OCI-LY7 (cell line): ENCODE data around the gene RAB44. TPM values are rescaled to one million over a fixed set of nuclear protein-coding genes. Genes with fewer than 3 reads are reported as not detected.

Experiments
- BruUV-seq: library from RNA; stranded (reverse); fragments of 400-500 nt; replicated peaks from 2 replicates; lab custom pipeline; 2021; lab: Mats Ljungman, UMichigan
- CTCF ChIA-PET: fragments of 300-600 bp; sonication (Branson Sonifier 250); formaldehyde crosslinking; loops from one replicate; lab custom pipeline; 2022; ENCODE audit warnings: antibody characterized with exemption; ENCODE audit not compliant: unreplicated experiment; lab: Charles Lee
- POLR2A ChIA-PET: fragments of 300-600 bp; sonication (Branson Sonifier 250); formaldehyde crosslinking; loops from one replicate; lab custom pipeline; 2022; ENCODE audit warnings: antibody characterized with exemption; lab: Charles Lee
- DNase-seq: peaks from one replicate; pipeline ENCODE4 v3.0.0-alpha.2; 2015; ENCODE audit warnings: low spot score
- H2AFZ ChIP-seq: fragments of 200-600 bp; sonication (generic), shearing (Covaris generic); 2 replicates; pipeline ENCODE4 v1.6.1; 2014; ENCODE audit warnings: mild to moderate bottlenecking, antibody characterized with exemption, low read length, moderate library complexity
- H3K27ac ChIP-seq: fragments of 200-600 bp; sonication (generic); 2 replicates; pipeline ENCODE4 v1.5.1; 2014; ENCODE audit warnings: mixed run types, low read depth, mild to moderate bottlenecking, moderate library complexity, low read length, inconsistent platforms; ENCODE audit not compliant: poor library complexity, severe bottlenecking
- H3K36me3 ChIP-seq: fragments of 200-600 bp; sonication (generic); 2 replicates; pipeline ENCODE4 v1.6.1; 2014; ENCODE audit warnings: mild to moderate bottlenecking, antibody characterized with exemption, low read length, moderate library complexity, mixed read lengths; ENCODE audit not compliant: insufficient read depth
- H3K4me1 ChIP-seq: fragments of 200-600 bp; sonication (generic); 2 replicates; pipeline ENCODE4 v1.5.1; 2014; ENCODE audit warnings: mild to moderate bottlenecking, low read length; ENCODE audit not compliant: insufficient read depth, poor library complexity, severe bottlenecking
- H3K4me2 ChIP-seq: fragments of 200-600 bp; sonication (generic); 2 replicates; pipeline ENCODE4 v1.6.1; 2014; ENCODE audit warnings: mild to moderate bottlenecking, low read length
- H3K4me3 ChIP-seq: fragments of 200-600 bp; sonication (generic); 2 replicates; pipeline ENCODE4 v1.5.1; 2014; ENCODE audit warnings: mild to moderate bottlenecking, low read depth, low read length; ENCODE audit not compliant: poor library complexity, severe bottlenecking
- H3K79me2 ChIP-seq: fragments of 200-600 bp; sonication (generic); 2 replicates; pipeline ENCODE4 v1.6.1; 2016; ENCODE audit warnings: low read depth, mild to moderate bottlenecking, low read length, moderate library complexity, mixed read lengths; ENCODE audit not compliant: insufficient read depth
- H3K9me2 ChIP-seq: fragments of 200-600 bp; sonication (generic); 2 replicates; pipeline ENCODE4 v1.6.1; 2016; ENCODE audit warnings: mild to moderate bottlenecking, low read length, mixed read lengths; ENCODE audit not compliant: insufficient read depth
- H3K9me3 ChIP-seq: fragments of 200-600 bp; sonication (generic); 2 replicates; pipeline ENCODE4 v1.6.1; 2014; ENCODE audit warnings: mild to moderate bottlenecking, mixed run types, low read length, mixed read lengths
- H4K20me1 ChIP-seq: fragments of 200-600 bp; sonication (generic); 2 replicates; pipeline ENCODE4 v1.6.1; 2014; ENCODE audit warnings: mild to moderate bottlenecking, antibody characterized with exemption, low read length, moderate library complexity, mixed read lengths; ENCODE audit not compliant: insufficient read depth
- CTCF ChIP-seq: fragments of 200-600 bp; sonication (generic); conservative IDR thresholded peaks from 2 replicates; pipeline ENCODE4 v1.5.1; 2014; ENCODE audit warnings: mild to moderate bottlenecking, antibody characterized with exemption, low read length, moderate library complexity, mixed read lengths
- EZH2phosphoT487 ChIP-seq: fragments of 200-600 bp; sonication (generic); IDR thresholded peaks from 2 replicates; pipeline ENCODE4 v1.6.1; 2018; ENCODE audit warnings: low read depth, borderline replicate concordance, mild to moderate bottlenecking, mixed run types, antibody characterized with exemption, low read length, moderate library complexity, mixed read lengths
- intact Hi-C: fragments of 100-400 bp; cut with micrococcal nuclease; formaldehyde crosslinking; loops from one replicate; pipeline ENCODE4 v1.10.0; 2022; ENCODE audit not compliant: unreplicated experiment
- total RNA-seq, 2 experiments: library from RNA; depleted of rRNA in 1 of 2; stranded (reverse); fragments of >200 nt in 1 of 2; shearing (Covaris generic) in 1 of 2; gene quantifications; 2 replicates each; pipeline ENCODE4 v1.2.3, GENCODE V29; 2014 to 2022

Gene RAB44
- total RNA-seq, 2 experiments from 2014 or later, result 0.09 TPM; not detected in 1

- TF ChIP-seq EZH2phosphoT487 (no peak), CTCF (no peak)
- Histone ChIP-seq H3K9me3 (no peaks in the 10 kb centered on the region), H3K36me3 (no peaks in the 10 kb centered on the region), H3K79me2 (no peaks in the 10 kb centered on the region), H3K4me2 (no peak overlapping the region), H2AFZ (no peak overlapping the region), H3K4me3 (no peak overlapping the region), H3K27ac (no peak overlapping the region), H4K20me1 (no peaks in the 10 kb centered on the region), H3K9me2 (no peaks in the 10 kb centered on the region), H3K4me1 (peaks cover under 1% of the 10 kb centered on the region)
- ChIA-PET POLR2A (interaction anchor here (0.7 to 1.2 kb wide), 2 partner anchors 13 to 52 kb away, joined by 3 read pairs; no protein-coding TSS in a partner anchor), CTCF (no interaction called here)
- DNase-seq, result no peak
- intact Hi-C loops, result no loop called here
- BruUV-seq, result no TSS peak
These were observed 8.7 kb downstream of the RAB44 start for GRCh38 chr6:36706339-36706738.

- no TSS peak for BruUV-seq
- intact Hi-C loops, result no loop called here
These were observed 15.2 kb downstream of the RAB44 start for GRCh38 chr6:36712816-36713215.

More at GRCh38 chr6:36712816-36713215, 15.2 kb downstream of the RAB44 start:
- ChIA-PET CTCF (no interaction called here), POLR2A (no interaction called here)
- no peak overlapping the region for H3K27ac ChIP-seq
- no peaks in the 10 kb centered on the region for H3K4me1 ChIP-seq
- TF ChIP-seq EZH2phosphoT487 (no peak), CTCF (no peak)
- H3K4me2 ChIP-seq, result no peak overlapping the region
- no peaks in the 10 kb centered on the region for H3K9me2 ChIP-seq
- no peak for DNase-seq
- H2AFZ ChIP-seq, result no peak overlapping the region
- H3K9me3 ChIP-seq, result no peaks in the 10 kb centered on the region
- no peaks in the 10 kb centered on the region for H3K36me3 ChIP-seq
- H3K4me3 ChIP-seq, result no peak overlapping the region
- H3K79me2 ChIP-seq, result no peaks in the 10 kb centered on the region
- H4K20me1 ChIP-seq, result no peaks in the 10 kb centered on the region
